IMR-90 (cell line): ENCODE measurements around the gene TMEM38B. TPM values are rescaled to one million over a fixed set of nuclear protein-coding genes. Genes with fewer than 3 reads are reported as not detected.

ENCODE experiments used
- ATAC-seq: fragments of 200-7000 bp; cut with Tn5 transposase; 2 replicates; pipeline ENCODE4 v1.9.1; 2020; ENCODE audit warnings: low read depth, mild to moderate bottlenecking, moderate library complexity
- BruUV-seq: library from RNA; stranded (reverse); fragments of 400-500 nt; replicated peaks from 2 replicates; lab custom pipeline; 2021; lab: Mats Ljungman, UMichigan
- CTCF ChIA-PET: fragments of 300-600 bp; formaldehyde crosslinking; extraction: SDS; loops from one replicate; lab custom pipeline; 2021; ENCODE audit warnings: antibody characterized with exemption; lab: Yijun Ruan, JAX
- POLR2A ChIA-PET: fragments of 300-600 bp; sonication (Branson Sonifier 250); formaldehyde crosslinking; loops from one replicate; lab custom pipeline; 2022; ENCODE audit warnings: antibody characterized with exemption; ENCODE audit not compliant: unreplicated experiment; lab: Charles Lee
- DNase-seq: peaks from one replicate; pipeline ENCODE4 v3.0.0; 2013
- H2AFZ ChIP-seq: replicated peaks from 2 replicates; pipeline ENCODE3; 2013; ENCODE audit warnings: low read length, mild to moderate bottlenecking; ENCODE audit not compliant: poor library complexity
- H2AK5ac ChIP-seq: 2 replicates; pipeline ENCODE4 v1.6.1; 2013; ENCODE audit warnings: low read depth, low read length, inconsistent platforms
- H2AK9ac ChIP-seq: replicated peaks from 2 replicates; pipeline ENCODE3; 2013; ENCODE audit warnings: mild to moderate bottlenecking, low read depth, low read length, moderate library complexity; ENCODE audit not compliant: poor library complexity
- H2BK120ac ChIP-seq: 2 replicates; pipeline ENCODE4 v1.6.1; 2013; ENCODE audit warnings: low read depth, low read length, inconsistent platforms
- H2BK15ac ChIP-seq: 3 replicates; pipeline ENCODE4 v1.6.1; 2013; ENCODE audit warnings: low read depth, low read length, inconsistent platforms
- H2BK20ac ChIP-seq: 2 replicates; pipeline ENCODE4 v1.6.1; 2013; ENCODE audit warnings: low read depth, mild to moderate bottlenecking, inconsistent platforms, low read length, moderate library complexity
- H2BK5ac ChIP-seq: 2 replicates; pipeline ENCODE4 v1.6.1; 2013; ENCODE audit warnings: mild to moderate bottlenecking, low read depth, low read length, inconsistent platforms; ENCODE audit not compliant: poor library complexity, severe bottlenecking
- H3K14ac ChIP-seq: replicated peaks from 2 replicates; pipeline ENCODE4 v1.6.1; 2013; ENCODE audit warnings: low read depth, low read length, inconsistent platforms
- H3K18ac ChIP-seq: 2 replicates; pipeline ENCODE4 v1.6.1; 2013; ENCODE audit warnings: low read depth, low read length, control low read depth
- H3K23ac ChIP-seq: 2 replicates; pipeline ENCODE4 v1.6.1; 2013; ENCODE audit warnings: low read depth, low read length, inconsistent platforms
- H3K27ac ChIP-seq: 2 replicates; pipeline ENCODE4 v1.5.1; 2013; ENCODE audit warnings: mild to moderate bottlenecking, control low read depth, low read length; ENCODE audit not compliant: insufficient read depth
- H3K27me3 ChIP-seq: 2 replicates; pipeline ENCODE4 v1.6.1; 2013; ENCODE audit warnings: low read length; ENCODE audit not compliant: control insufficient read depth, insufficient read depth
- H3K36me3 ChIP-seq: 2 replicates; pipeline ENCODE4 v1.6.1; 2013; ENCODE audit warnings: low read length, mixed read lengths; ENCODE audit not compliant: control insufficient read depth, insufficient read depth
- H3K4ac ChIP-seq: 2 replicates; pipeline ENCODE4 v1.6.1; 2013; ENCODE audit warnings: low read depth, low read length, inconsistent platforms
- H3K4me1 ChIP-seq: 2 replicates; pipeline ENCODE4 v1.6.1; 2013; ENCODE audit warnings: low read length, mixed read lengths; ENCODE audit not compliant: control insufficient read depth, insufficient read depth
- H3K4me2 ChIP-seq: 2 replicates; pipeline ENCODE4 v1.6.1; 2013; ENCODE audit warnings: low read depth, mild to moderate bottlenecking, control low read depth, low read length, moderate library complexity
- H3K4me3 ChIP-seq: 2 replicates; pipeline ENCODE4 v1.5.1; 2013; ENCODE audit warnings: low read depth, mild to moderate bottlenecking, control low read depth, low read length, moderate library complexity; ENCODE audit not compliant: insufficient read depth
- H3K56ac ChIP-seq: 2 replicates; pipeline ENCODE4 v1.6.1; 2013; ENCODE audit warnings: low read length, inconsistent platforms; ENCODE audit not compliant: insufficient read depth; ENCODE audit errors: extremely low read depth
- H3K79me1 ChIP-seq, 2 experiments: 2 replicates each; pipeline ENCODE4 v1.6.1; 2013; ENCODE audit warnings: low read length in 2 of 2, inconsistent platforms in 1 of 2, low read depth in 1 of 2
- H3K9ac ChIP-seq: 2 replicates; pipeline ENCODE4 v1.6.1; 2013; ENCODE audit warnings: low read depth, low read length, control low read depth
- H3K9me1 ChIP-seq: 2 replicates; pipeline ENCODE4 v1.6.1; 2013; ENCODE audit warnings: low read length, inconsistent platforms; ENCODE audit not compliant: insufficient read depth
- H3K9me3 ChIP-seq: 2 replicates; pipeline ENCODE4 v1.6.1; 2013; ENCODE audit warnings: low read length; ENCODE audit not compliant: control insufficient read depth, insufficient read depth
- H4K20me1 ChIP-seq: 2 replicates; pipeline ENCODE4 v1.6.1; 2013; ENCODE audit warnings: low read length, inconsistent platforms; ENCODE audit not compliant: insufficient read depth
- H4K5ac ChIP-seq: 2 replicates; pipeline ENCODE4 v1.6.1; 2013; ENCODE audit warnings: mild to moderate bottlenecking, low read depth, low read length, control low read depth
- H4K8ac ChIP-seq, 2 experiments: 2 replicates each; pipeline ENCODE4 v1.6.1; 2013; ENCODE audit warnings: low read depth in 2 of 2, low read length in 2 of 2, control low read depth in 1 of 2, inconsistent platforms in 1 of 2
- H4K91ac ChIP-seq: 2 replicates; pipeline ENCODE4 v1.6.1; 2013; ENCODE audit warnings: low read depth, low read length, inconsistent platforms; ENCODE audit not compliant: insufficient read depth
- BHLHE40 ChIP-seq: fragments of 150-350 bp; IDR thresholded peaks from 2 replicates; pipeline ENCODE4 v1.6.1; 2016; ENCODE audit warnings: mild to moderate bottlenecking, low read depth, low read length
- CEBPB ChIP-seq: IDR thresholded peaks from 2 replicates; pipeline ENCODE4 v1.6.1; 2012; ENCODE audit warnings: low read depth, low read length, improper control_type of control experiment
- CHD1 ChIP-seq: IDR thresholded peaks from 2 replicates; pipeline ENCODE4 v1.6.1; 2012; ENCODE audit warnings: low read depth, low read length, improper control_type of control experiment
- CTCF ChIP-seq: conservative IDR thresholded peaks from 2 replicates; pipeline ENCODE4 v1.5.1; 2012; ENCODE audit warnings: mild to moderate bottlenecking, low read depth, low read length, improper control_type of control experiment
- ELK1 ChIP-seq: fragments of 150-350 bp; IDR thresholded peaks from 2 replicates; pipeline ENCODE4 v1.6.1; 2016; ENCODE audit warnings: low read depth, mild to moderate bottlenecking, low read length, moderate library complexity, borderline replicate concordance
- FOS ChIP-seq: fragments of 150-350 bp; IDR thresholded peaks from 2 replicates; pipeline ENCODE4 v1.6.1; 2016; ENCODE audit warnings: low read depth, low read length
- MAFK ChIP-seq: IDR thresholded peaks from 2 replicates; pipeline ENCODE4 v1.6.1; 2012; ENCODE audit warnings: low read depth, low read length, improper control_type of control experiment
- MAZ ChIP-seq: IDR thresholded peaks from 2 replicates; pipeline ENCODE4 v1.6.1; 2012; ENCODE audit warnings: low read depth, mild to moderate bottlenecking, low read length, improper control_type of control experiment, moderate library complexity, borderline replicate concordance
- MXI1 ChIP-seq: IDR thresholded peaks from 2 replicates; pipeline ENCODE4 v1.6.1; 2012; ENCODE audit warnings: low read depth, mild to moderate bottlenecking, low read length, moderate library complexity, borderline replicate concordance
- NFE2L2 ChIP-seq: fragments of 150-350 bp; IDR thresholded peaks from 2 replicates; pipeline ENCODE4 v1.6.1; 2016; ENCODE audit warnings: low read depth, mild to moderate bottlenecking, low read length
- POLR2A ChIP-seq: IDR thresholded peaks from 2 replicates; pipeline ENCODE4 v1.6.1; 2012; ENCODE audit warnings: mild to moderate bottlenecking, low read depth, low read length
- RAD21 ChIP-seq: IDR thresholded peaks from 2 replicates; pipeline ENCODE4 v1.6.1; 2012; ENCODE audit warnings: low read length, improper control_type of control experiment
- RCOR1 ChIP-seq: IDR thresholded peaks from 2 replicates; pipeline ENCODE4 v1.6.1; 2012; ENCODE audit warnings: mild to moderate bottlenecking, low read length, improper control_type of control experiment; ENCODE audit not compliant: insufficient replicate concordance
- RFX5 ChIP-seq: IDR thresholded peaks from 2 replicates; pipeline ENCODE4 v1.8.0; 2012; ENCODE audit warnings: low read depth, mild to moderate bottlenecking, low read length, moderate library complexity
- SMC3 ChIP-seq: fragments of 150-350 bp; IDR thresholded peaks from 2 replicates; pipeline ENCODE4 v1.6.1; 2016; ENCODE audit warnings: low read depth, mild to moderate bottlenecking, antibody characterized with exemption, low read length, moderate library complexity
- USF2 ChIP-seq: fragments of 150-350 bp; IDR thresholded peaks from 2 replicates; pipeline ENCODE4 v1.6.1; 2017; ENCODE audit warnings: mild to moderate bottlenecking, antibody characterized with exemption, low read length, low read depth
- WGBS, 2 experiments: methylation state at CpG; one replicate each; pipeline versions ENCODE4 v1.1.5 to v1.1.7; 2013; ENCODE audit warnings: missing lambda C conversion rate in 2 of 2; ENCODE audit not compliant: insufficient read length in 1 of 2; ENCODE audit errors: extremely low coverage in 2 of 2; 5-methylcytosine and 5-hydroxymethylcytosine counted together
- dilution Hi-C: fragments of 300-500 bp; cut with HindIII; formaldehyde crosslinking; loops from one replicate; pipeline ENCODE4 v1.14.3; 2018; ENCODE audit warnings: low sequenced_read_pairs; ENCODE audit not compliant: unreplicated experiment
- in situ Hi-C: fragments of 300-500 bp; cut with MboI; formaldehyde crosslinking; loops from 3 replicates; pipeline ENCODE4 v1.14.3; 2019; ENCODE audit warnings: low sequenced_read_pairs, inconsistent platforms, mixed read lengths
- intact Hi-C: fragments of 100-400 bp; cut with micrococcal nuclease; formaldehyde crosslinking; loops from 2 replicates; pipeline ENCODE4 v1.10.0; 2022
- polyA plus RNA-seq, 3 experiments: library from polyadenylated mRNA; depleted of rRNA; stranded (reverse); fragments of >200 nt; gene quantifications; 2 replicates each; pipeline ENCODE4 v1.2.3, GENCODE V29; 2012; ENCODE audit warnings: low replicate concordance in 1 of 3
- total RNA-seq: library from RNA; depleted of rRNA; stranded (reverse); fragments of >200 nt; gene quantifications from 2 replicates; pipeline ENCODE4 v1.2.3, GENCODE V29; 2012

The TMEM38B gene
- total and polyA plus RNA-seq, 2 of the 4 experiments (the other 2 are of a cell fraction), result 3.3 to 11.5 TPM

DNA sequence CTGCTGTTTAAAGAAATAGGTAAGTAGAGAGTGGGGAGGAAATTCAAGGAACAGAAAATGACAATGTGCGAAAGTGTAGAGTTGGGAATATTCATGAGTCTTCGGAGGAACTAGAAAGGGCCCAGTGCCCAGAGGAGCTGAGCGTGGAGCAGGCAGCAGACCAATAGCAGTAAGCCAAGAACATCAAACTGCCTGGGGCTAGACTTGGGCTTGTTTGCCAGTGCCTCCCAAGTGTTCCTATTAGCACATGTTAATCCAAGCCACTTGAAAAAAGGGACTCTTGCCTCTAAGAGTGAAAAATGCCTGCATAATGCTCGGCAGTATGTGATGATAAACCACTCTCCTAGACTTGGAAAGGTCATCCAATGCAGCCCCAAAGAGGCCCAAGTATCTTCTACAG is 33.3 kb upstream of the TMEM38B start:
- no peaks in the 10 kb centered on the region for H3K4me1 ChIP-seq
- no peak overlapping the region for H3K9ac ChIP-seq
- no TSS peak for BruUV-seq
- H2AK9ac ChIP-seq, result no peak overlapping the region
- CTCF ChIA-PET, result no interaction called here
- H3K23ac ChIP-seq, result no peak overlapping the region
- H2BK20ac ChIP-seq, result no peak overlapping the region
- TF ChIP-seq USF2 (no peak), RFX5 (no peak), NFE2L2 (no peak), BHLHE40 (no peak), CEBPB (no peak), SMC3 (no peak), FOS (no peak), ELK1 (no peak), POLR2A (no peak), RAD21 (no peak), RCOR1 (no peak), MAFK (no peak), MAZ (no peak), MXI1 (no peak), CTCF (no peak), CHD1 (no peak)
- H3K79me1 ChIP-seq, result no peaks in the 10 kb centered on the region
- DNase-seq (no peak), ATAC-seq (no peak)
- no peak overlapping the region for H4K91ac ChIP-seq
- no peak overlapping the region for H4K8ac ChIP-seq
- H3K27me3 ChIP-seq, result peaks cover 19% of the 10 kb centered on the region
- no peak overlapping the region for H2BK15ac ChIP-seq
- dilution Hi-C loops, result no loop called here
- H3K4me3 ChIP-seq, result no peak overlapping the region
- WGBS, 2 experiments, result 83 to 100% methylated on average over 1 of the region's 4 CpGs
- intact Hi-C loops, result no loop called here
- no peak overlapping the region for H3K27ac ChIP-seq
- H2AFZ ChIP-seq, result no peak overlapping the region
- H2BK120ac ChIP-seq, result no peak overlapping the region
- H3K36me3 ChIP-seq, result no peaks in the 10 kb centered on the region
- no peaks in the 10 kb centered on the region for H3K9me3 ChIP-seq
- H4K5ac ChIP-seq, result no peak overlapping the region
- no peak overlapping the region for H3K4ac ChIP-seq
- no peak overlapping the region for H3K4me2 ChIP-seq
- H3K14ac ChIP-seq, result no peak overlapping the region
- H3K56ac ChIP-seq, result no peak overlapping the region
- H4K20me1 ChIP-seq, result no peaks in the 10 kb centered on the region
- no peak overlapping the region for H2AK5ac ChIP-seq
- no peaks in the 10 kb centered on the region for H3K9me1 ChIP-seq
- POLR2A ChIA-PET, result no interaction called here
- in situ Hi-C loops, result no loop called here
- H3K18ac ChIP-seq, result no peak overlapping the region
- no peak overlapping the region for H2BK5ac ChIP-seq
